Renal cortex interstitium (tissue), 11 donors: Measurements from ENCODE around the gene COL17A1. TPM values are rescaled to one million over a fixed set of nuclear protein-coding genes. Genes with fewer than 3 reads are reported as not detected.

Source experiments
- DNase-seq, 11 donors: peaks; one replicate each; pipeline ENCODE4 v3.0.0-alpha.2; 2013; ENCODE audit warnings: low read depth in 9 of 11, low spot score in 4 of 11; ENCODE audit errors: extremely low read depth in 1 of 11
- polyA plus RNA-seq, 3 donors: library from polyadenylated mRNA; unstranded; fragments of 120-200 nt; gene quantifications; one replicate each; pipeline ENCODE4 v1.2.1, GENCODE V29; 2013; ENCODE audit not compliant: insufficient read length in 3 of 3

COL17A1 gene
- polyA plus RNA-seq, 3 donors: 0.49 to 1.3 (median 0.65) TPM

GRCh38 chr10:104013489-104013888, 72.2 kb downstream of the COL17A1 start:
- DNase-seq: no peak

GRCh38 chr10:104011904-104012303, 73.8 kb downstream of the COL17A1 start:
- DNase-seq: no peak

- no peak for DNase-seq
Observed at GRCh38 chr10:104005172-104005863, 80.4 kb downstream of the COL17A1 start.

- DNase-seq: no peak
Observed at GRCh38 chr10:104002911-104003310, 82.8 kb downstream of the COL17A1 start.

GRCh38 chr10:103998805-103999204, 86.9 kb downstream of the COL17A1 start:
- DNase-seq: no peak

GRCh38 chr10:103995134-103995533, 90.5 kb downstream of the COL17A1 start:
- no peak for DNase-seq

GRCh38 chr10:103991393-103992128, 94.1 kb downstream of the COL17A1 start:
- DNase-seq: no peak

- no peak for DNase-seq
Observed at GRCh38 chr10:103990531-103990930, 95.1 kb downstream of the COL17A1 start.

GRCh38 chr10:103990121-103990520, 95.6 kb downstream of the COL17A1 start:
- no peak for DNase-seq

GRCh38 chr10:103986360-103986759, 99.3 kb downstream of the COL17A1 start:
- DNase-seq: no peak

- DNase-seq: no peak
Observed at GRCh38 chr10:103985726-103986125, 100.0 kb downstream of the COL17A1 start.

- DNase-seq: no peak
Observed at GRCh38 chr10:103983367-103983911, 102.2 kb downstream of the COL17A1 start.

GRCh38 chr10:103982639-103983038, 103.0 kb downstream of the COL17A1 start:
- DNase-seq: no peak

Other genes with a start within 250 kb of the COL17A1 start
- gene SH3PXD2A, start 230.3 kb downstream of the COL17A1 start, polyA plus RNA-seq: 10 to 100 TPM; 27.1 to 36.2 (median 32.3) TPM
- 10 to 100 TPM; 21.6 to 25.3 (median 24.3) TPM for gene STN1, start 167.7 kb downstream of the COL17A1 start, polyA plus RNA-seq
- gene SLK, start 118.7 kb downstream of the COL17A1 start, polyA plus RNA-seq: 10 to 100 TPM; 56.5 to 68.6 (median 66.2) TPM
- gene SFR1, start 36.3 kb upstream of the COL17A1 start, polyA plus RNA-seq: 10 to 100 TPM in 2 of 3 donors, 1 to 10 TPM in 1; 9.4 to 12.2 (median 10.5) TPM
- gene CFAP43, start 146.5 kb upstream of the COL17A1 start, polyA plus RNA-seq: 10 to 100 TPM; 15.3 to 32.8 (median 18.6) TPM
- 10 to 100 TPM; 87.7 to 98.1 (median 93.7) TPM for gene GSTO1, start 169.0 kb upstream of the COL17A1 start, polyA plus RNA-seq
- 10 to 100 TPM; 27.7 to 43.2 (median 32.9) TPM for gene GSTO2, start 183.3 kb upstream of the COL17A1 start, polyA plus RNA-seq